Endodermal cell (in vitro differentiated cells): ENCODE results near the gene UTS2B. TPM values are rescaled to one million over a fixed set of nuclear protein-coding genes. Genes with fewer than 3 reads are reported as not detected.

Experiments used
- DNase-seq: peaks from one replicate; pipeline ENCODE4 v3.0.0-alpha.2; 2017
- H3K27ac ChIP-seq: 2 replicates; pipeline ENCODE4 v1.5.1; 2013; ENCODE audit warnings: mild to moderate bottlenecking, low read depth, low read length, moderate library complexity
- H3K27me3 ChIP-seq: 2 replicates; pipeline ENCODE4 v1.6.1; 2013; ENCODE audit warnings: mild to moderate bottlenecking, low read length, moderate library complexity; ENCODE audit not compliant: insufficient read depth, control insufficient read depth, poor library complexity, severe bottlenecking
- H3K36me3 ChIP-seq: 2 replicates; pipeline ENCODE4 v1.7.0; 2013; ENCODE audit warnings: mild to moderate bottlenecking, low read length, moderate library complexity; ENCODE audit not compliant: control insufficient read depth, insufficient read depth
- H3K4me1 ChIP-seq: one replicate; pipeline ENCODE4 v1.7.0; 2013; ENCODE audit warnings: low read length; ENCODE audit not compliant: control insufficient read depth, insufficient read depth
- H3K4me3 ChIP-seq: 2 replicates; pipeline ENCODE4 v1.5.1; 2013; ENCODE audit warnings: mild to moderate bottlenecking, low read length, moderate library complexity
- H3K9ac ChIP-seq: 2 replicates; pipeline ENCODE4 v1.6.1; 2013; ENCODE audit warnings: mild to moderate bottlenecking, low read length, moderate library complexity; ENCODE audit not compliant: poor library complexity, severe bottlenecking; ENCODE audit errors: extremely low read depth
- H3K9me3 ChIP-seq: 2 replicates; pipeline ENCODE4 v1.6.1; 2013; ENCODE audit warnings: mild to moderate bottlenecking, low read length, moderate library complexity; ENCODE audit not compliant: control insufficient read depth
- H3K27ac Mint-ChIP-seq: 2 replicates; pipeline ENCODE4 v1.8.0; 2020; ENCODE audit warnings: mixed read lengths
- H3K27me3 Mint-ChIP-seq: 2 replicates; pipeline ENCODE4 v1.8.0; 2021; ENCODE audit warnings: mild to moderate bottlenecking, mixed read lengths; ENCODE audit not compliant: insufficient read depth
- H3K36me3 Mint-ChIP-seq: 2 replicates; pipeline ENCODE4 v1.8.0; 2020; ENCODE audit warnings: low read depth, mixed read lengths
- H3K4me1 Mint-ChIP-seq: 2 replicates; pipeline ENCODE4 v1.8.0; 2020; ENCODE audit warnings: mixed read lengths
- H3K4me3 Mint-ChIP-seq: 2 replicates; pipeline ENCODE4 v1.8.0; 2020; ENCODE audit warnings: mild to moderate bottlenecking, moderate library complexity, mixed read lengths
- H3K9me3 Mint-ChIP-seq: 2 replicates; pipeline ENCODE4 v1.8.0; 2020; ENCODE audit warnings: mild to moderate bottlenecking, mixed read lengths
- WGBS, 2 experiments: methylation state at CpG; one replicate each; pipeline versions ENCODE4 v1.1.5 to v1.1.7; 2013; ENCODE audit warnings: missing lambda C conversion rate in 2 of 2, mixed read lengths in 1 of 2; ENCODE audit not compliant: insufficient coverage in 1 of 2, insufficient read length in 1 of 2; 5-methylcytosine and 5-hydroxymethylcytosine counted together
- total RNA-seq, 2 donors: library from RNA; stranded (reverse); fragmentation: NEBNext Ultra II Directional in 1 of 2; extraction: Animal tissue kit (Norgen Biotek cat#: 25700) in 1 of 2; gene quantifications; 2 replicates in 1 of 2; 3 replicates in 1 of 2; pipeline ENCODE4 v1.2.1, GENCODE V29; 2021
- TF ChIP-seq, protein P1 (sequence below): fragments of 200-600 bp; sonication (generic); conservative IDR thresholded peaks from 2 replicates; pipeline ENCODE4 v1.5.0; 2021; ENCODE audit warnings: antibody characterized with exemption, mild to moderate bottlenecking

The UTS2B gene
- total RNA-seq, 2 donors from 2014 or later = 0.90 TPM; not detected in 1

DNA sequence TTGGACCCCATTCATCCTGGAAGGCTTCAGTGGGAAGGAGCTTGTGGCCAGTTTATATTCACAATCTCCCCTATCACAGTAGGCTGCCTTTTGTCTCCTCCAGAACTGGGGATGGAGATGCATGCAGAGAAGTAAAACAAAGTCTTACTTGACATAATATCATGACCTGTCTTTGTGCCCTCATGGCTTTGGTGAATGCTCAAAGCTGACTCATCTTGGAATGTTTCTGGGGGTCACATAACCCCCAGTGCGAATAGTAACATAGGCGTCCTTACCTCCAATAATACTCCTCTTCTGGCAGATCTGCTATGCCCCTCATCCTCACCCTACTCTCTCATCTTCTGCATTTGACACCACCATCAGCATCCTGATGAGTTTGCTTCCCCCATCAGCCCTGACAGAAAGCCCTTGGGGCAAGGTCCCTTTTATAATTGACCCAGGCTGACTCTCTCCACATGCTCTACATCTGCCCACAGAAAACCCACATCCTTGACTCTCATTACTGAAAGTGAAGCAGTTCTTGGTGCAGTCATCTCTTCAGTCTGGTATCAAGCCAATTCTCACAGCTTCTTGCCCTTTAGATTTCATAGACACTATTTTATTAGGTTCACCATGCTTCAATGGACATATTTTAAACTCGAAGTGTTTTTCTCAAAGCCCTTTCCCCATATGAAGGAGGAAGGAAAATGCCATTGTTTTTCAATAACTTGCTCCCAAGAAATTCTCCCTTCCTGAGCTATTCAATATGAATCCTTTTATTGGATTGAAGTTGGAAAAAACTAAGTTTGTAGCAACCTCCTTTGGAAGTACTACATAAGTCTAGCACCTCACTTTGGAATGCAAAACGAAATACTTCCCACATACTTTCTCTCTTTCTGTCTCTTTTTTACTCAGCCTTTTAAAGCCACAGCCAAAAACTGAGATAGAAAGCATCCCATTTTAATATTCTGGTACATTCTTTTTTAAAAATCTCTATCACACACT, 94.7 kb downstream of the UTS2B start:
- Histone ChIP-seq H3K36me3 (no peaks in the 10 kb centered on the region), H3K4me3 (no peak overlapping the region), H3K27ac (peak overlapping the region; percentile 32), H3K9ac (no peak overlapping the region), H3K9me3 (no peaks in the 10 kb centered on the region), H3K27me3 (no peaks in the 10 kb centered on the region), H3K4me1 (peaks cover 6% of the 10 kb centered on the region)
- Mint-ChIP-seq H3K4me1 (peaks cover 34% of the 10 kb centered on the region), H3K27ac (peak overlapping the region; percentile 12), H3K27me3 (no peaks in the 10 kb centered on the region), H3K36me3 (no peaks in the 10 kb centered on the region), H3K4me3 (no peak overlapping the region), H3K9me3 (no peaks in the 10 kb centered on the region)
- DNase-seq = no peak
- TF ChIP-seq, protein P1, sequence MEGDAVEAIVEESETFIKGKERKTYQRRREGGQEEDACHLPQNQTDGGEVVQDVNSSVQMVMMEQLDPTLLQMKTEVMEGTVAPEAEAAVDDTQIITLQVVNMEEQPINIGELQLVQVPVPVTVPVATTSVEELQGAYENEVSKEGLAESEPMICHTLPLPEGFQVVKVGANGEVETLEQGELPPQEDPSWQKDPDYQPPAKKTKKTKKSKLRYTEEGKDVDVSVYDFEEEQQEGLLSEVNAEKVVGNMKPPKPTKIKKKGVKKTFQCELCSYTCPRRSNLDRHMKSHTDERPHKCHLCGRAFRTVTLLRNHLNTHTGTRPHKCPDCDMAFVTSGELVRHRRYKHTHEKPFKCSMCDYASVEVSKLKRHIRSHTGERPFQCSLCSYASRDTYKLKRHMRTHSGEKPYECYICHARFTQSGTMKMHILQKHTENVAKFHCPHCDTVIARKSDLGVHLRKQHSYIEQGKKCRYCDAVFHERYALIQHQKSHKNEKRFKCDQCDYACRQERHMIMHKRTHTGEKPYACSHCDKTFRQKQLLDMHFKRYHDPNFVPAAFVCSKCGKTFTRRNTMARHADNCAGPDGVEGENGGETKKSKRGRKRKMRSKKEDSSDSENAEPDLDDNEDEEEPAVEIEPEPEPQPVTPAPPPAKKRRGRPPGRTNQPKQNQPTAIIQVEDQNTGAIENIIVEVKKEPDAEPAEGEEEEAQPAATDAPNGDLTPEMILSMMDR = no peak
- WGBS, 2 experiments = 86 to 89% methylated on average over 3 to 4 of the region's 4 CpGs

DNA sequence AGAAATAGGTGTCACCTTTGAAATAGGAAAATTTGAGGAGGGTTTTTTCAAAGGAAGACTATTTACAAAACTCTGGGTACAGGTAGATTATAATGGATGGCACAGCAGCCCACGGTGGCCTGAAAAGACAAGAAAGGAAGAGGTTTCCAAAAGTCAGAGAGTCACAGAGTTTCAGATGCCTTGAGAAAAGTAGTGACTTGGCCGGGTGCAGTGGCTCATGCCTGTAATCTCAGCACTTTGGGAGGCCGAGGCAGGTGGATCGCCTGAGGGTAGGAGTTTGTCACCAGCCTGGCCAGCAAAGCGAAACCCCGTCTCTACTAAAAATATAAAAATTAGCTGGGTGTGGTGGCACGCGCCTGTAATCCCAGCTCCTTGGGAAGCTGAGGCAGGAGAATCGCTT, 96.1 kb downstream of the UTS2B start:
- no peak overlapping the region for H3K4me3 Mint-ChIP-seq

DNA sequence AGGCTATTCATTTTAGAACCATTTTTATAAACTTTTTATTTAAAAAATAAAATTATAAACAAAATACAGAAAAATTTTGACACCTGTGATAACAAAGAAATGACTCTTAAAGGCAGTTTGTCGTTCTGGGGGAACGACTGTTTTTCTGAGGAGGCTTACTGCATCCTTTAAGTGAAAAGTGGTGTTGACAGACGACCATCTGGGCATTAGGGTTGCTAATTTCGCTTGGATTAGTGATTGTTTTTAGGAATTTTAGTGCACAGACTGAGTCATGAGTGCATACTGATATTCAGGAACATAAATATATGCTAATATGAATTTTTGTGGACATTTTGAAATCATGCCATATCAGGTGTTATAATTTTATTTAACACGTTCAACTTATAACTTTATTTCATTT, 102.8 kb downstream of the UTS2B start:
- no peaks in the 10 kb centered on the region for H3K36me3 Mint-ChIP-seq
- 84% methylated on average over 3 to 5 of the region's 5 CpGs for WGBS, 2 experiments

More for the DNA sequence above, 96.1 kb downstream of the UTS2B start:
- Histone ChIP-seq H3K4me3 (no peak overlapping the region), H3K9me3 (no peaks in the 10 kb centered on the region), H3K36me3 (no peaks in the 10 kb centered on the region), H3K27ac (no peak overlapping the region), H3K4me1 (peaks cover 6% of the 10 kb centered on the region), H3K9ac (no peak overlapping the region), H3K27me3 (no peaks in the 10 kb centered on the region)
- Mint-ChIP-seq H3K9me3 (no peaks in the 10 kb centered on the region), H3K27me3 (no peaks in the 10 kb centered on the region), H3K27ac (no peak overlapping the region), H3K36me3 (no peaks in the 10 kb centered on the region), H3K4me1 (peaks cover 30% of the 10 kb centered on the region)
- no peak for DNase-seq
- WGBS, 2 experiments = 93 to 96% methylated on average over 8 to 9 of the region's 9 CpGs
- TF ChIP-seq, protein P1 = no peak

More for the DNA sequence above, 102.8 kb downstream of the UTS2B start:
- DNase-seq = no peak
- Mint-ChIP-seq H3K9me3 (no peaks in the 10 kb centered on the region), H3K4me3 (no peak overlapping the region), H3K4me1 (no peaks in the 10 kb centered on the region), H3K27ac (no peak overlapping the region), H3K27me3 (no peaks in the 10 kb centered on the region)
- no peaks in the 10 kb centered on the region for H3K27me3 ChIP-seq
- H3K9me3 ChIP-seq = no peaks in the 10 kb centered on the region
- H3K36me3 ChIP-seq = no peaks in the 10 kb centered on the region
- H3K9ac ChIP-seq = no peak overlapping the region
- H3K4me3 ChIP-seq = no peak overlapping the region
- no peak overlapping the region for H3K27ac ChIP-seq
- TF ChIP-seq, protein P1 = no peak
- no peaks in the 10 kb centered on the region for H3K4me1 ChIP-seq
